Liver (tissue), 9 donors: Measurements from ENCODE around the gene C3orf70. TPM values are rescaled to one million over a fixed set of nuclear protein-coding genes. Genes with fewer than 3 reads are reported as not detected.

ENCODE experiments used
- DNase-seq: peaks from one replicate; pipeline ENCODE4 v3.0.0-alpha.2; 2017; ENCODE audit warnings: low spot score
- H3K27ac ChIP-seq, 2 donors: one replicate each; pipeline ENCODE4 v1.7.0; 2013; ENCODE audit warnings: inconsistent platforms in 2 of 2, low read length in 2 of 2, control low read depth in 1 of 2, low read depth in 1 of 2, mild to moderate bottlenecking in 1 of 2
- H3K27me3 ChIP-seq, 4 donors: one replicate each; pipeline versions ENCODE4 v1.6.1 to v1.7.0; 2013; ENCODE audit warnings: low read length in 3 of 4, inconsistent platforms in 1 of 4, mild to moderate bottlenecking in 1 of 4, moderate library complexity in 1 of 4; ENCODE audit not compliant: control insufficient read depth in 4 of 4, insufficient read depth in 4 of 4
- H3K36me3 ChIP-seq, 4 donors: one replicate each; pipeline versions ENCODE4 v1.6.1 to v1.7.0; 2013; ENCODE audit warnings: low read length in 3 of 4, mild to moderate bottlenecking in 3 of 4, low read depth in 1 of 4, moderate library complexity in 1 of 4; ENCODE audit not compliant: control insufficient read depth in 4 of 4, insufficient read depth in 3 of 4
- H3K4me1 ChIP-seq, 4 donors: one replicate each; pipeline versions ENCODE4 v1.6.1 to v1.7.0; 2013; ENCODE audit warnings: low read length in 3 of 4, mild to moderate bottlenecking in 3 of 4, moderate library complexity in 1 of 4; ENCODE audit not compliant: control insufficient read depth in 4 of 4, insufficient read depth in 4 of 4
- H3K4me3 ChIP-seq, 3 donors: one replicate each; pipeline versions ENCODE4 v1.6.1 to v1.7.0; 2013; ENCODE audit warnings: low read length in 3 of 3, control low read depth in 1 of 3, low read depth in 1 of 3, mild to moderate bottlenecking in 1 of 3
- H3K9ac ChIP-seq, 2 donors: one replicate each; pipeline ENCODE4 v1.7.0; 2013; ENCODE audit warnings: low read length in 2 of 2, mild to moderate bottlenecking in 2 of 2, moderate library complexity in 2 of 2, control low read depth in 1 of 2, low read depth in 1 of 2
- H3K9me3 ChIP-seq, 4 donors: one replicate each; pipeline versions ENCODE4 v1.6.1 to v1.7.0; 2013; ENCODE audit warnings: low read length in 3 of 4; ENCODE audit not compliant: control insufficient read depth in 4 of 4
- EGR1 ChIP-seq, 2 donors: IDR thresholded peaks; 2 replicates each; pipeline ENCODE4 v1.6.1; 2016 to 2018; ENCODE audit warnings: antibody characterized with exemption in 2 of 2, low read depth in 2 of 2
- FOXA1 ChIP-seq: IDR thresholded peaks from 2 replicates; pipeline ENCODE4 v1.6.1; 2016; ENCODE audit warnings: antibody characterized with exemption
- FOXA2 ChIP-seq: IDR thresholded peaks from 2 replicates; pipeline ENCODE4 v1.6.1; 2016; ENCODE audit warnings: antibody characterized with exemption
- GABPA ChIP-seq, 2 donors: IDR thresholded peaks in 1 of 2; conservative IDR thresholded peaks in 1 of 2; 2 replicates each; pipeline ENCODE4 v1.6.1; 2016; ENCODE audit warnings: antibody characterized with exemption in 2 of 2, mild to moderate bottlenecking in 1 of 2, moderate library complexity in 1 of 2
- HNF4A ChIP-seq, 2 donors: conservative IDR thresholded peaks; 2 replicates each; pipeline ENCODE4 v1.6.1; 2016; ENCODE audit warnings: antibody characterized with exemption in 2 of 2, mild to moderate bottlenecking in 2 of 2
- HNF4G ChIP-seq: IDR thresholded peaks from 2 replicates; pipeline ENCODE4 v1.6.1; 2016; ENCODE audit warnings: antibody characterized with exemption
- JUND ChIP-seq, 2 donors: IDR thresholded peaks; 2 replicates each; pipeline ENCODE4 v1.6.1; 2016; ENCODE audit warnings: antibody characterized with exemption in 2 of 2
- NR2F2 ChIP-seq: IDR thresholded peaks from 2 replicates; pipeline ENCODE4 v1.6.1; 2016; ENCODE audit warnings: antibody characterized with exemption
- RAD21 ChIP-seq, 2 donors: IDR thresholded peaks; 2 replicates each; pipeline ENCODE4 v1.6.1; 2016; ENCODE audit warnings: antibody characterized with exemption in 2 of 2, mild to moderate bottlenecking in 2 of 2
- RXRA ChIP-seq, 2 donors: IDR thresholded peaks; 2 replicates each; pipeline ENCODE4 v1.6.1; 2017 to 2018; ENCODE audit warnings: antibody characterized with exemption in 2 of 2, mild to moderate bottlenecking in 1 of 2
- SP1 ChIP-seq: IDR thresholded peaks from 2 replicates; pipeline ENCODE4 v1.6.1; 2018; ENCODE audit warnings: antibody characterized with exemption, mild to moderate bottlenecking
- TAF1 ChIP-seq: conservative IDR thresholded peaks from 2 replicates; pipeline ENCODE4 v1.6.1; 2016; ENCODE audit warnings: antibody characterized with exemption, mild to moderate bottlenecking
- YY1 ChIP-seq: IDR thresholded peaks from 2 replicates; pipeline ENCODE4 v1.6.1; 2016; ENCODE audit warnings: antibody characterized with exemption, mild to moderate bottlenecking
- WGBS: extraction: QIAGEN DNeasy Blood & Tissue Kit; methylation state at CpG from one replicate; pipeline ENCODE4 v1.1.7; 2013; 5-methylcytosine and 5-hydroxymethylcytosine counted together
- polyA plus RNA-seq, 2 donors: library from polyadenylated mRNA; stranded (reverse) in 1 of 2; unstranded in 1 of 2; fragments of 200-250 nt in 1 of 2; fragments of >200 nt in 1 of 2; fragmentation: Nextera tagmentation in 1 of 2; extraction: Ambion mirVana in 1 of 2; gene quantifications; one replicate each; pipeline versions ENCODE4 v1.2.1 to v1.2.3, GENCODE V29; 2013 to 2015
- total RNA-seq, 2 donors: library from RNA; depleted of rRNA; stranded (reverse); fragments of >200 nt; gene quantifications; one replicate each; pipeline ENCODE4 v1.2.3, GENCODE V29; 2014
- TF ChIP-seq, protein P1 (sequence below): IDR thresholded peaks from 2 replicates; pipeline ENCODE4 v1.6.1; 2016; ENCODE audit warnings: antibody characterized with exemption, mild to moderate bottlenecking
- TF ChIP-seq, protein P2 (sequence below): IDR thresholded peaks from 2 replicates; pipeline ENCODE4 v1.6.1; 2016; ENCODE audit warnings: antibody characterized with exemption
- TF ChIP-seq, protein P3 (sequence below): IDR thresholded peaks from 2 replicates; pipeline ENCODE4 v1.6.1; 2016; ENCODE audit warnings: antibody characterized with exemption
- TF ChIP-seq, protein P4 (sequence below): IDR thresholded peaks from 2 replicates; pipeline ENCODE4 v1.6.1; 2016; ENCODE audit warnings: antibody characterized with exemption
- TF ChIP-seq, protein P5 (sequence below): fragments of 150-350 bp; IDR thresholded peaks from 2 replicates; pipeline ENCODE4 v1.5.1; 2017; ENCODE audit warnings: improper control_type of control experiment, low read depth, low read length; ENCODE audit not compliant: missing input control
- donor health status: healthy.
- donor health status: healthy.
- donor health status: healthy.
- donor health status: healthy.
- donor health status: healthy.

Gene C3orf70
- total and polyA plus RNA-seq, 4 donors, result 0.15 to 0.79 (median 0.41) TPM

DNA sequence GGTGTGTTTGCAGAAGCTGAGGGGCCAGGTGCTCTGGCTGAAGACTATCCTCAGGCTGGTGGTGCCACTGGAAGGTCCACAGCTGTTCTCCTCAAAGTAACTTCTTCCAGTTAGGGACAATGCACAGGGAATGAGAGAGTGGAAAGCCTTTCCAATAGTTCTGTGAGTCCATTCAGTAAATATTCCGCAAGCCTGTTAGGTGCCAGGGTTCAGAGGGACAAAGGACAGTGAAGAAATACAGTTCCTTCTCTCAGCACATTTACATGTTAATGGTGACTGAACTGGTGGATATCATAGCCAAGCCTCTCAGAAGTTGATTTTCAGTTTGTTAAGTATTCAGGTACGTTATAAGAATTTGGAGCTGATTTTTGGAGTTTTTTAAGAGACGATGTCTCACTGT is 122.5 kb downstream of the C3orf70 start:
- peaks cover 0 to 3% (median 1%) of the 10 kb centered on the region in 4 donors for H3K36me3 ChIP-seq
- H3K27ac ChIP-seq, result no peak overlapping the region
- WGBS, result 71% methylated on average over 3 of the region's 3 CpGs
- H3K9me3 ChIP-seq, result no peaks in the 10 kb centered on the region
- no peak overlapping the region for H3K4me3 ChIP-seq
- no peak overlapping the region for H3K9ac ChIP-seq
- no peaks in the 10 kb centered on the region for H3K27me3 ChIP-seq
- no peak for TF ChIP-seq FOXA2
- peak in 1 of 2 donors; percentile 25 for TF ChIP-seq RXRA (IDR thresholded peaks at IDR 0.05)
- no peak for TF ChIP-seq GABPA (IDR thresholded peaks at IDR 0.05 in 1 of 2, conservative IDR thresholded peaks at IDR 0.05 in 1 of 2)
- TF ChIP-seq TAF1, result no peak
- no peak for TF ChIP-seq JUND (IDR thresholded peaks at IDR 0.05)
- peak; percentile 36 for TF ChIP-seq HNF4G
- TF ChIP-seq EGR1 (IDR thresholded peaks at IDR 0.05; ENCODE audit: low read depth in 2 of 2), result no peak
- TF ChIP-seq NR2F2, result no peak
- no peak for TF ChIP-seq RAD21 (IDR thresholded peaks at IDR 0.05)
- TF ChIP-seq, protein P1, sequence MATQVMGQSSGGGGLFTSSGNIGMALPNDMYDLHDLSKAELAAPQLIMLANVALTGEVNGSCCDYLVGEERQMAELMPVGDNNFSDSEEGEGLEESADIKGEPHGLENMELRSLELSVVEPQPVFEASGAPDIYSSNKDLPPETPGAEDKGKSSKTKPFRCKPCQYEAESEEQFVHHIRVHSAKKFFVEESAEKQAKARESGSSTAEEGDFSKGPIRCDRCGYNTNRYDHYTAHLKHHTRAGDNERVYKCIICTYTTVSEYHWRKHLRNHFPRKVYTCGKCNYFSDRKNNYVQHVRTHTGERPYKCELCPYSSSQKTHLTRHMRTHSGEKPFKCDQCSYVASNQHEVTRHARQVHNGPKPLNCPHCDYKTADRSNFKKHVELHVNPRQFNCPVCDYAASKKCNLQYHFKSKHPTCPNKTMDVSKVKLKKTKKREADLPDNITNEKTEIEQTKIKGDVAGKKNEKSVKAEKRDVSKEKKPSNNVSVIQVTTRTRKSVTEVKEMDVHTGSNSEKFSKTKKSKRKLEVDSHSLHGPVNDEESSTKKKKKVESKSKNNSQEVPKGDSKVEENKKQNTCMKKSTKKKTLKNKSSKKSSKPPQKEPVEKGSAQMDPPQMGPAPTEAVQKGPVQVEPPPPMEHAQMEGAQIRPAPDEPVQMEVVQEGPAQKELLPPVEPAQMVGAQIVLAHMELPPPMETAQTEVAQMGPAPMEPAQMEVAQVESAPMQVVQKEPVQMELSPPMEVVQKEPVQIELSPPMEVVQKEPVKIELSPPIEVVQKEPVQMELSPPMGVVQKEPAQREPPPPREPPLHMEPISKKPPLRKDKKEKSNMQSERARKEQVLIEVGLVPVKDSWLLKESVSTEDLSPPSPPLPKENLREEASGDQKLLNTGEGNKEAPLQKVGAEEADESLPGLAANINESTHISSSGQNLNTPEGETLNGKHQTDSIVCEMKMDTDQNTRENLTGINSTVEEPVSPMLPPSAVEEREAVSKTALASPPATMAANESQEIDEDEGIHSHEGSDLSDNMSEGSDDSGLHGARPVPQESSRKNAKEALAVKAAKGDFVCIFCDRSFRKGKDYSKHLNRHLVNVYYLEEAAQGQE, result no peak
- no peak for TF ChIP-seq YY1
- peak; percentile 72 to 78 for TF ChIP-seq HNF4A (conservative IDR thresholded peaks at IDR 0.05)
- TF ChIP-seq FOXA1, result no peak
- no peak for TF ChIP-seq SP1
- TF ChIP-seq, protein P2, sequence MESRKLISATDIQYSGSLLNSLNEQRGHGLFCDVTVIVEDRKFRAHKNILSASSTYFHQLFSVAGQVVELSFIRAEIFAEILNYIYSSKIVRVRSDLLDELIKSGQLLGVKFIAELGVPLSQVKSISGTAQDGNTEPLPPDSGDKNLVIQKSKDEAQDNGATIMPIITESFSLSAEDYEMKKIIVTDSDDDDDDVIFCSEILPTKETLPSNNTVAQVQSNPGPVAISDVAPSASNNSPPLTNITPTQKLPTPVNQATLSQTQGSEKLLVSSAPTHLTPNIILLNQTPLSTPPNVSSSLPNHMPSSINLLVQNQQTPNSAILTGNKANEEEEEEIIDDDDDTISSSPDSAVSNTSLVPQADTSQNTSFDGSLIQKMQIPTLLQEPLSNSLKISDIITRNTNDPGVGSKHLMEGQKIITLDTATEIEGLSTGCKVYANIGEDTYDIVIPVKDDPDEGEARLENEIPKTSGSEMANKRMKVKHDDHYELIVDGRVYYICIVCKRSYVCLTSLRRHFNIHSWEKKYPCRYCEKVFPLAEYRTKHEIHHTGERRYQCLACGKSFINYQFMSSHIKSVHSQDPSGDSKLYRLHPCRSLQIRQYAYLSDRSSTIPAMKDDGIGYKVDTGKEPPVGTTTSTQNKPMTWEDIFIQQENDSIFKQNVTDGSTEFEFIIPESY, result no peak
- TF ChIP-seq, protein P3, sequence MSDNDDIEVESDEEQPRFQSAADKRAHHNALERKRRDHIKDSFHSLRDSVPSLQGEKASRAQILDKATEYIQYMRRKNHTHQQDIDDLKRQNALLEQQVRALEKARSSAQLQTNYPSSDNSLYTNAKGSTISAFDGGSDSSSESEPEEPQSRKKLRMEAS, result no peak
- DNase-seq, result no peak
- H3K4me1 ChIP-seq, result peaks cover 0 to 5% (median 0%) of the 10 kb centered on the region in 4 donors

DNA sequence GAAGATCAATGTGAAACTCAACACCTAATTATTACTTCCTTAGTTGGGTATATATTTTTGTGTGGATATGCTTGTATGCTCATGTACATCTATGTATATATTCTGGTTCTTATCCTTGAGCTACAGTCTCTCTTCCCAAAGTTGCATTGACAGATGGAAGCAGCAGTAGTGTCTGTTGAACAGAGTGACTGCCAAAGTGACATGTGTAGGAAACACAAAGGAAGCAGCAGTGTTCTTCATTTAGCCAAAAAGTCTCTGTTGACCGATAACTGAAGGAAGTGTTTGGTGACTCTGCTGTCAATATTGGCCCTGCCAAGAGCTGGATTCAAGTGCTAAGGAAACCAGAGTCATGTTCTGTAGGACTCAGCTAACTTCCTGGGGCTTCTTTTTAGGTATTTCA is 123.8 kb downstream of the C3orf70 start:
- Histone ChIP-seq H3K27ac (no peak overlapping the region), H3K4me3 (no peak overlapping the region), H3K9ac (no peak overlapping the region), H3K9me3 (no peaks in the 10 kb centered on the region), H3K36me3 (peaks cover 0 to 3% (median 2%) of the 10 kb centered on the region in 4 donors), H3K4me1 (peaks cover 0 to 5% (median 0%) of the 10 kb centered on the region in 4 donors), H3K27me3 (no peaks in the 10 kb centered on the region)
- DNase-seq, result no peak
- 81% methylated on average over 1 of the region's 1 CpG for WGBS
- TF ChIP-seq JUND (IDR thresholded peaks at IDR 0.05) (no peak), RXRA (IDR thresholded peaks at IDR 0.05) (no peak), HNF4A (conservative IDR thresholded peaks at IDR 0.05) (no peak), FOXA1 (no peak), YY1 (no peak), EGR1 (IDR thresholded peaks at IDR 0.05; ENCODE audit: low read depth in 2 of 2) (no peak), TAF1 (no peak), SP1 (no peak), HNF4G (no peak), RAD21 (IDR thresholded peaks at IDR 0.05) (no peak), GABPA (IDR thresholded peaks at IDR 0.05 in 1 of 2, conservative IDR thresholded peaks at IDR 0.05 in 1 of 2) (no peak)
- TF ChIP-seq, protein P4, sequence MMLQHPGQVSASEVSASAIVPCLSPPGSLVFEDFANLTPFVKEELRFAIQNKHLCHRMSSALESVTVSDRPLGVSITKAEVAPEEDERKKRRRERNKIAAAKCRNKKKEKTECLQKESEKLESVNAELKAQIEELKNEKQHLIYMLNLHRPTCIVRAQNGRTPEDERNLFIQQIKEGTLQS, result no peak
- TF ChIP-seq, protein P3, result no peak
- TF ChIP-seq, protein P2, result no peak
- TF ChIP-seq, protein P5, sequence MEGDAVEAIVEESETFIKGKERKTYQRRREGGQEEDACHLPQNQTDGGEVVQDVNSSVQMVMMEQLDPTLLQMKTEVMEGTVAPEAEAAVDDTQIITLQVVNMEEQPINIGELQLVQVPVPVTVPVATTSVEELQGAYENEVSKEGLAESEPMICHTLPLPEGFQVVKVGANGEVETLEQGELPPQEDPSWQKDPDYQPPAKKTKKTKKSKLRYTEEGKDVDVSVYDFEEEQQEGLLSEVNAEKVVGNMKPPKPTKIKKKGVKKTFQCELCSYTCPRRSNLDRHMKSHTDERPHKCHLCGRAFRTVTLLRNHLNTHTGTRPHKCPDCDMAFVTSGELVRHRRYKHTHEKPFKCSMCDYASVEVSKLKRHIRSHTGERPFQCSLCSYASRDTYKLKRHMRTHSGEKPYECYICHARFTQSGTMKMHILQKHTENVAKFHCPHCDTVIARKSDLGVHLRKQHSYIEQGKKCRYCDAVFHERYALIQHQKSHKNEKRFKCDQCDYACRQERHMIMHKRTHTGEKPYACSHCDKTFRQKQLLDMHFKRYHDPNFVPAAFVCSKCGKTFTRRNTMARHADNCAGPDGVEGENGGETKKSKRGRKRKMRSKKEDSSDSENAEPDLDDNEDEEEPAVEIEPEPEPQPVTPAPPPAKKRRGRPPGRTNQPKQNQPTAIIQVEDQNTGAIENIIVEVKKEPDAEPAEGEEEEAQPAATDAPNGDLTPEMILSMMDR, result no peak
